ENCODE results near the gene SLC9A9.

SLC9A9 gene

GRCh38 chr3:143333367-143333766 is 514.9 kb downstream of the SLC9A9 start:
- H3K4me2 ChIP-seq (ENCODE audit: low read length) = no peak overlapping the region
- no peaks in the 10 kb centered on the region for H3K9me3 ChIP-seq (replicated peaks; ENCODE audit: low read length)
- no peak overlapping the region for H3K4me3 ChIP-seq (ENCODE audit: low read length)
- no peaks in the 10 kb centered on the region for H3K27me3 ChIP-seq (ENCODE audit: control insufficient read depth, insufficient read depth, low read length)
- H3K4me1 ChIP-seq (ENCODE audit: control insufficient read depth, insufficient read depth, low read length) = peaks cover 15% of the 10 kb centered on the region
- H3K36me3 ChIP-seq (ENCODE audit: insufficient read depth, low read length) = no peaks in the 10 kb centered on the region
- H3K9ac ChIP-seq (ENCODE audit: low read depth, low read length) = no peak overlapping the region

- H3K9ac ChIP-seq (ENCODE audit: low read depth, low read length) = no peak overlapping the region
- peaks cover 15% of the 10 kb centered on the region for H3K4me1 ChIP-seq (ENCODE audit: control insufficient read depth, insufficient read depth, low read length)
- no peaks in the 10 kb centered on the region for H3K36me3 ChIP-seq (ENCODE audit: insufficient read depth, low read length)
- H3K4me2 ChIP-seq (ENCODE audit: low read length) = no peak overlapping the region
- no peaks in the 10 kb centered on the region for H3K27me3 ChIP-seq (ENCODE audit: control insufficient read depth, insufficient read depth, low read length)
- H3K9me3 ChIP-seq (replicated peaks; ENCODE audit: low read length) = no peaks in the 10 kb centered on the region
- no peak overlapping the region for H3K4me3 ChIP-seq (ENCODE audit: low read length)
Observed at GRCh38 chr3:143332026-143332425, 516.2 kb downstream of the SLC9A9 start.

- Histone ChIP-seq H3K27me3 (ENCODE audit: control insufficient read depth, insufficient read depth, low read length) (no peaks in the 10 kb centered on the region), H3K9me3 (replicated peaks; ENCODE audit: low read length) (no peaks in the 10 kb centered on the region), H3K9ac (ENCODE audit: low read depth, low read length) (no peak overlapping the region), H3K4me3 (ENCODE audit: low read length) (no peak overlapping the region), H3K4me2 (ENCODE audit: low read length) (no peak overlapping the region), H3K36me3 (ENCODE audit: insufficient read depth, low read length) (no peaks in the 10 kb centered on the region), H3K4me1 (ENCODE audit: control insufficient read depth, insufficient read depth, low read length) (peaks cover 15% of the 10 kb centered on the region)
Observed at GRCh38 chr3:143331350-143331749, 516.9 kb downstream of the SLC9A9 start.

DNA sequence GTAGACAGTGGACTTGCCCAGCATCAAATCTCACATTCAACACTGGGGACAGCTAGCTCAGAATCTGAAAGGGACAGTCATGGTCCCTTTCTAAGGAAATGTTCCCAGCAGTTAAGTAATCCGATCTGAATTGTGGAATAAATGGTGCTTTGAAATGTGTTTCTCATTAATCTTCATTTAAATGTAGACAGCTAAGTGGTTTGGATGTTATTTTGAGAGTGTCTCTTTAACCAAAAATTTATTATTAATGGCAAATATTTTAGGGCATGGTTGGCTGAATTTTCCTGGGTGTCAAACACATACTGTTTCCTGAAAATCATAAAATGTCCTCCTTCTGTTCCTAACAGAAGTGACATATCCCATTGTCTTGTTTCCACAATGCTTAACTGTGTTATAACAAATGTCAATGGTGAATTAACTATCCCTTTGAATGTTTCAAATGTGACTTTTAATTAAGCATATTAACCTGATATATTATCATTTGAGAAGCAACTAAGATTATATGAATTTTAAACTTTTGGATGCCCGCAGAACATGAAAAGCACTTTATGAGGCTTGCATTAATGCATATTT is 517.9 kb downstream of the SLC9A9 start:
- no peaks in the 10 kb centered on the region for H3K9me3 ChIP-seq (replicated peaks; ENCODE audit: low read length)
- peaks cover 15% of the 10 kb centered on the region for H3K4me1 ChIP-seq (ENCODE audit: control insufficient read depth, insufficient read depth, low read length)
- no peak overlapping the region for H3K9ac ChIP-seq (ENCODE audit: low read depth, low read length)
- H3K36me3 ChIP-seq (ENCODE audit: insufficient read depth, low read length) = no peaks in the 10 kb centered on the region
- H3K27me3 ChIP-seq (ENCODE audit: control insufficient read depth, insufficient read depth, low read length) = no peaks in the 10 kb centered on the region
- no peak overlapping the region for H3K4me3 ChIP-seq (ENCODE audit: low read length)
- H3K4me2 ChIP-seq (ENCODE audit: low read length) = no peak overlapping the region

- Histone ChIP-seq H3K27me3 (ENCODE audit: control insufficient read depth, insufficient read depth, low read length) (no peaks in the 10 kb centered on the region), H3K36me3 (ENCODE audit: insufficient read depth, low read length) (no peaks in the 10 kb centered on the region), H3K4me3 (ENCODE audit: low read length) (no peak overlapping the region), H3K9ac (ENCODE audit: low read depth, low read length) (no peak overlapping the region), H3K4me2 (ENCODE audit: low read length) (peak overlapping the region; percentile 30), H3K4me1 (ENCODE audit: control insufficient read depth, insufficient read depth, low read length) (peaks cover 15% of the 10 kb centered on the region), H3K9me3 (replicated peaks; ENCODE audit: low read length) (no peaks in the 10 kb centered on the region)
Observed at GRCh38 chr3:143329567-143330211, 518.6 kb downstream of the SLC9A9 start.

DNA sequence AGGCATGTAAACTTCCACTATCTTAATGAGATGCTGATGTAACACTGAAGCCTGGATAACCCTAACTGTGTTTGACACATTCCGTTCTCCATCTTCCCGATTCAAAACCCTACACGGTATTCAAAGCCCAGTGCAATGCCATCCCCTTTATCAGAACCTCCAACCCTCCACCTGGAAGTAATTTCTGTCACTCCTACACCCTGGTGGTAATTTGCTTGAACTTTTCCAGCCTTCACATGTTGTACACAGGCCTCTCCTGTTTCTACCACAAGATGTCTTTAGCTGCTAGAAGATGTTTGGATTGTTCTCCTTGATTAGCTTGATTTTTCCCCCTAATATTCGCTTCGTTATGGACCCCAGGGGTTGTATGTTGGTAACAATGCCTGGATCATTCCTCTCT is 519.8 kb downstream of the SLC9A9 start:
- H3K4me3 ChIP-seq (ENCODE audit: low read length) = no peak overlapping the region
- no peak overlapping the region for H3K4me2 ChIP-seq (ENCODE audit: low read length)
- no peaks in the 10 kb centered on the region for H3K9me3 ChIP-seq (replicated peaks; ENCODE audit: low read length)
- no peaks in the 10 kb centered on the region for H3K27me3 ChIP-seq (ENCODE audit: control insufficient read depth, insufficient read depth, low read length)
- no peaks in the 10 kb centered on the region for H3K36me3 ChIP-seq (ENCODE audit: insufficient read depth, low read length)
- no peak overlapping the region for H3K9ac ChIP-seq (ENCODE audit: low read depth, low read length)
- H3K4me1 ChIP-seq (ENCODE audit: control insufficient read depth, insufficient read depth, low read length) = peaks cover 15% of the 10 kb centered on the region

DNA sequence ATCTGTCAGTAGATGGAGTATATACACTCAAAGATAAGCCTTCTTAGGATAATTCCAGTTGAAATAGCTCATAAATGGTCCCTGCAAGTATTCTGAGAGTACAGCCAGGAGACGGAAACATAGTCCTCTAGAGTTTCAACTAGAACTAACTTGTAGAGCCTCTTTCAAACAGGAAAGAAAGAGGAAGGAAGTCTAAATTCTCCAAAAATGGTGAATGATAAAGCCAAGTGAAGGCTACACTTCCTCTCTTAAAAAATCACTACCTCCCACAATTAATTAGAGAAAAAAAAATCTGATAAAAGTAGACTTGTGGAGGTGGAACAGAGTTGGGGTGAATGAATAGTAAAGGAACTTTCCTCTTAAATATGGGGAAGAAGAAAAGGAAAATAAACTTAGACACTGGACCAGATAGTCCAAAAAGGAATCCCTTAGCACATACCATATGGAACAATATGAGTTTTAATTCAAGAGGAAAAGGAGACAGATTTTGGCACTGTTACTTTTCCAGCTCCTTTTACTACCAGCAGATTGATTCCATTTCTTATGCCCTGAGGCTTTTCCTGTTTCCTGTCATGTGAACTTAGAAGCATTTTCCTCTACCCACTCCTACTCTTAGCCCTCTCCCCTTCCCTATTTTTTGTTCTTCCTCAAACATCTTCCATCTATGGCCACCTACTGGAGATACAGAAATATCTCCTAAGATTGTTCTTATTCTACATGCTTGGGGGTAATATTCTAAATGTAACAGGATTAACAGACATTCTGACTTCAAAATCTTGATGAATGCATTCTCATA is 521.1 kb downstream of the SLC9A9 start:
- no peaks in the 10 kb centered on the region for H3K36me3 ChIP-seq (ENCODE audit: insufficient read depth, low read length)
- H3K9ac ChIP-seq (ENCODE audit: low read depth, low read length) = no peak overlapping the region
- H3K4me1 ChIP-seq (ENCODE audit: control insufficient read depth, insufficient read depth, low read length) = peaks cover 15% of the 10 kb centered on the region
- H3K27me3 ChIP-seq (ENCODE audit: control insufficient read depth, insufficient read depth, low read length) = no peaks in the 10 kb centered on the region
- H3K4me3 ChIP-seq (ENCODE audit: low read length) = no peak overlapping the region
- no peaks in the 10 kb centered on the region for H3K9me3 ChIP-seq (replicated peaks; ENCODE audit: low read length)
- no peak overlapping the region for H3K4me2 ChIP-seq (ENCODE audit: low read length)

- Histone ChIP-seq H3K4me3 (ENCODE audit: low read length) (no peak overlapping the region), H3K9ac (ENCODE audit: low read depth, low read length) (no peak overlapping the region), H3K9me3 (replicated peaks; ENCODE audit: low read length) (no peaks in the 10 kb centered on the region), H3K4me2 (ENCODE audit: low read length) (no peak overlapping the region), H3K36me3 (ENCODE audit: insufficient read depth, low read length) (no peaks in the 10 kb centered on the region), H3K4me1 (ENCODE audit: control insufficient read depth, insufficient read depth, low read length) (no peaks in the 10 kb centered on the region), H3K27me3 (ENCODE audit: control insufficient read depth, insufficient read depth, low read length) (no peaks in the 10 kb centered on the region)
Observed at GRCh38 chr3:143321058-143321769, 527.1 kb downstream of the SLC9A9 start.

DNA sequence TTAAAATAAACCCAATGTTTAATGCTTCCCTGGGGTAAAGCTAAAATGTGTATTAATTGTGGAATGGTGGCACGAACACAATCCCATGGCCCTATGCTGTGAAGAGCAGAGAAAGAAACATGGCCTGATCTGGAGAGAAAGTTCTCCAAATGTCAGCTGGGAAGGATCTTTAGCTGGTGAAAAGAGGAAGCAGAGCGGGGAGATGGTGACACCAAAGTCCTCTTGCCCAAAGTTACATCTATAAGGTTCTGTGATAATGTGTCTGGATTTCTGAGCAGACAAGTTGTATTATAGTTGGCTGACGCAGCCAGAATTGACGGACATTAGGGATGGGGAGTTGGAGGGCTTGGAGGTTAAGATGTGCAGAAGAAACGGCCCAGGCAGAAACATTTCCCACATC is 532.5 kb downstream of the SLC9A9 start:
- Histone ChIP-seq H3K9ac (ENCODE audit: low read depth, low read length) (no peak overlapping the region), H3K4me1 (ENCODE audit: control insufficient read depth, insufficient read depth, low read length) (peaks cover 3% of the 10 kb centered on the region), H3K36me3 (ENCODE audit: insufficient read depth, low read length) (no peaks in the 10 kb centered on the region), H3K9me3 (replicated peaks; ENCODE audit: low read length) (no peaks in the 10 kb centered on the region), H3K27me3 (ENCODE audit: control insufficient read depth, insufficient read depth, low read length) (no peaks in the 10 kb centered on the region), H3K4me3 (ENCODE audit: low read length) (no peak overlapping the region), H3K4me2 (ENCODE audit: low read length) (no peak overlapping the region)

DNA sequence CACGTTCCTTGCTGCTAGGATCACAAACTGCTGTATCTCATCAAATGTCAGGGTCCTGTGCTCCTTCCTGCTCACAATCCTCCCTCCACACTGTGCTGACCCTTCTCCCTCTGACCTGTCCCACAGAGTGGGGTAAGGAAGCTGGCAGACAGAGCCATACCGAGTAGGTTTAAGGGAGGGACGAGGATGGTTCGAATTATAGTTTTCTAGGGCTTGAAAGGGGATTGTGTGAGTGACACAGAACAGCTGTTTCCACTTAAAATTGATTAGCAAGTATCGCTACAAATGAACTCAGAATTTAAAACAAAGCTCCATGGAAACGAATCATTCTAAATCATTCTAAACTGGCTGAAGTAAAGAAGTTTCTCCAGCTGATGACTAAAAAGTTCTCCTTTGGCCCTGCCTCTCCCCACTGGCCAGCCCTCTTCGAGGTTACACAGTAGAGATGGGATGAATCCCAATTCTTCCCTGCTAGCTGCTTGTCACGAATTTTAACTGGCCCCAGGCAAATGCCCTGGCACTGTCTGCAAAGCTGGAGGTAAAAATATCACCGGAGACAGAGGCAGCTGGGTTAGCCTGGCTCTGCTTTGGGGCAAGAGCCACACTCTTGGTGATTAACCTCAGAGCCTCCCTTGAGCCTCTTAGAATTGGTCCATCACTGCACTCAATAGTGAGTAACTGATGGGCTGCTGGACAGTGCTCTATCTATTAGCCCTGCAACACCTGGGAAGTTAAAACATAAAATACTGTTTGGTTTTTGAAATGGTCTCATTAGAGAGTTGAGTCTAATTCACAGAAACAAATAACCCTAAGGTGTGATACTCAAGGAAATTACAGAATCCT is 533.8 kb downstream of the SLC9A9 start:
- no peak overlapping the region for H3K4me2 ChIP-seq (ENCODE audit: low read length)
- H3K9me3 ChIP-seq (replicated peaks; ENCODE audit: low read length) = no peaks in the 10 kb centered on the region
- no peak overlapping the region for H3K4me3 ChIP-seq (ENCODE audit: low read length)
- no peaks in the 10 kb centered on the region for H3K27me3 ChIP-seq (ENCODE audit: control insufficient read depth, insufficient read depth, low read length)
- H3K36me3 ChIP-seq (ENCODE audit: insufficient read depth, low read length) = no peaks in the 10 kb centered on the region
- H3K4me1 ChIP-seq (ENCODE audit: control insufficient read depth, insufficient read depth, low read length) = peaks cover 3% of the 10 kb centered on the region
- H3K9ac ChIP-seq (ENCODE audit: low read depth, low read length) = no peak overlapping the region

GRCh38 chr3:143313893-143314188 is 534.4 kb downstream of the SLC9A9 start:
- no peak overlapping the region for H3K9ac ChIP-seq (ENCODE audit: low read depth, low read length)
- no peaks in the 10 kb centered on the region for H3K9me3 ChIP-seq (replicated peaks; ENCODE audit: low read length)
- peaks cover 3% of the 10 kb centered on the region for H3K4me1 ChIP-seq (ENCODE audit: control insufficient read depth, insufficient read depth, low read length)
- H3K4me3 ChIP-seq (ENCODE audit: low read length) = no peak overlapping the region
- H3K27me3 ChIP-seq (ENCODE audit: control insufficient read depth, insufficient read depth, low read length) = no peaks in the 10 kb centered on the region
- no peak overlapping the region for H3K4me2 ChIP-seq (ENCODE audit: low read length)
- H3K36me3 ChIP-seq (ENCODE audit: insufficient read depth, low read length) = no peaks in the 10 kb centered on the region

All from skeletal muscle satellite cell (primary cell).